SU-DHL-6 (cell line): Measurements from ENCODE around the gene ZNF280B.
"Not testable (repeated sequence)": the region's sequence is repeated elsewhere in the genome, so short reads cannot be mapped to it uniquely, and the experiment has no call there.

Experiments used
- EZH2phosphoT487 ChIP-seq: fragments of 200-600 bp; sonication (generic), shearing (Covaris generic); conservative IDR thresholded peaks from 2 replicates; pipeline ENCODE4 v1.6.1; 2018; ENCODE audit warnings: mild to moderate bottlenecking, antibody characterized with exemption, low read length, moderate library complexity, mixed read lengths
- TF ChIP-seq, protein P1 (sequence below): fragments of 200-600 bp; sonication (generic); IDR thresholded peaks from one replicate; pipeline ENCODE4 v1.5.1; 2017; ENCODE audit warnings: antibody characterized with exemption, mild to moderate bottlenecking, low read length, moderate library complexity; ENCODE audit not compliant: insufficient read depth, poor library complexity, severe bottlenecking

DNA sequence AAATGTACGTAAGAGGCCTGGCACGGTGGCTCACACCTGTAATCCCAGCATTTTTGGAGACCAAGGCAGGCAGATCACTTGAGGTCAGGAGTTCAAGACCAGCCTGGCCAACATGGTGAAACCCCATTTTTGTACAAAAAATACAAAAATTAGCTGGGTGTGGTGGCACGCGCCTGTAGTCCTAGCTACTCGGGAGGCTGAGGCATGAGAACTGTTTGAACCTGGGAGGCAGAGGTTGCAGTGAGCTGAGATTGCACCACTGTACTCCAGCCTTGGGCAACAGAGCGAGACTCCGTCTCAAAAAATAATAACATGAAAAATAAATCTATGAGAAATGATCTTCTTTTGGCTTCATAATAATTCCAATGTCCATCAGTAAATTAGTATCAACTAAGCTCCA lies 2.3 kb upstream of the ZNF280B start:
- TF ChIP-seq, protein P1, sequence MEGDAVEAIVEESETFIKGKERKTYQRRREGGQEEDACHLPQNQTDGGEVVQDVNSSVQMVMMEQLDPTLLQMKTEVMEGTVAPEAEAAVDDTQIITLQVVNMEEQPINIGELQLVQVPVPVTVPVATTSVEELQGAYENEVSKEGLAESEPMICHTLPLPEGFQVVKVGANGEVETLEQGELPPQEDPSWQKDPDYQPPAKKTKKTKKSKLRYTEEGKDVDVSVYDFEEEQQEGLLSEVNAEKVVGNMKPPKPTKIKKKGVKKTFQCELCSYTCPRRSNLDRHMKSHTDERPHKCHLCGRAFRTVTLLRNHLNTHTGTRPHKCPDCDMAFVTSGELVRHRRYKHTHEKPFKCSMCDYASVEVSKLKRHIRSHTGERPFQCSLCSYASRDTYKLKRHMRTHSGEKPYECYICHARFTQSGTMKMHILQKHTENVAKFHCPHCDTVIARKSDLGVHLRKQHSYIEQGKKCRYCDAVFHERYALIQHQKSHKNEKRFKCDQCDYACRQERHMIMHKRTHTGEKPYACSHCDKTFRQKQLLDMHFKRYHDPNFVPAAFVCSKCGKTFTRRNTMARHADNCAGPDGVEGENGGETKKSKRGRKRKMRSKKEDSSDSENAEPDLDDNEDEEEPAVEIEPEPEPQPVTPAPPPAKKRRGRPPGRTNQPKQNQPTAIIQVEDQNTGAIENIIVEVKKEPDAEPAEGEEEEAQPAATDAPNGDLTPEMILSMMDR = not testable (repeated sequence)
- not testable (repeated sequence) for TF ChIP-seq EZH2phosphoT487
